ENCODE data around the gene GPR3.

Gene GPR3

DNA sequence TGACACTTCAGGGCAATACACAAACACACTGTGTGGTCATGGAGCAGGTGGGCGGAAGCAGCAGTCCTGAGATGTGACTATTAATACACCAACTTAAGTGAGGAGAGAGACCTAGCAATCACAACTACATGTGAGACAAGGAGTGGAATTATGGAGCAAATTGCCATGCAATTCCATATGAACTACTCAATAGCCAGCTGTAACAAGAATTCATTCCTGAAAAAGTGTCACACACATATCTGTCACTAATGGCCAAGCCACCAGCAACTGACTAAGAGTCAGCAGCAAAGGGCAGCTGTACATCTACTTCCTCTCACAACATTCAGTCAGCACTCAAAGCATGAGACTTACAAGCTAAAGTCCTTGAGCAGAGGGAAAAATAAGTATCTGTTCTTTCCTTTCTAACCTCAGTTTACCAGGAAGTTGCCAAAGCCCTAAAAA lies 46.2 kb downstream of the GPR3 start:
- no peak for TF ChIP-seq Cebpa-rat (IDR thresholded peaks at IDR 0.05)

DNA sequence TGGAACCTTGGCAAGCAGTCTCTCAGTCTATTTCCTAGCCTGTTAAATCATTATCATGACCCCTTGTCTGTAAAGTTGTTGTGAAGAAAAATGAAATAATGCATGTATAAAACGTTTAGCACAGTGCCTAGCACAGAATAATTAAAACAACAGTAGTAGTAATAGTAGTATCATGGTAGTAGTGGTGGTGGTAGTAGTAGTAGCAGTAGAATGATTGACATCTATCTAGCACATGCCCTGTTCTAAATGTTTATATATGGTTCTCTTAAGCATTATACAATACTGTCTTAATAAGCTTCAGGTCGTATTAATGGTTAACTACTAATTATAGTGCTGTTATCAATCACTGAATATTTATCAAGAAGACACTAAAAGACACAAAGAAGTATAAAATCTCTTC lies 46.7 kb downstream of the GPR3 start:
- Histone ChIP-seq H3K27ac (peak overlapping the region in 7 of 11 experiments; percentile 11 to 98 (median 95); a peak in 14 of 22 replicates), H3K36me3 (peaks cover 18 to 66% (median 39%) of the 10 kb centered on the region in 11 experiments), H4K20me1 (peaks cover 17 to 94% (median 44%) of the 10 kb centered on the region in 11 experiments; a peak in 19 of 22 replicates), H3K27me3 (no peaks in the 10 kb centered on the region), H3K9me3 (replicated peaks in 1 of 11) (peaks cover 0 to 11% (median 0%) of the 10 kb centered on the region in 11 experiments; a peak in 3 of 22 replicates), H3K4me1 (peaks cover 64 to 88% (median 69%) of the 10 kb centered on the region in 10 experiments), H3K9ac (peak overlapping the region in 4 of 11 experiments; percentile 39 to 83 (median 52); a peak in 7 of 22 replicates), H3K4me3 (0 out of 20 replicates have a peak overlapping the region, but pooled peaks of 1 of the 10 experiments have one; percentile 3), H3K4me2 (peak overlapping the region; percentile 41 to 99 (median 87))
- TF ChIP-seq Cebpa-rat (IDR thresholded peaks at IDR 0.05), result no peak

More for the DNA sequence above, 46.2 kb downstream of the GPR3 start:
- Histone ChIP-seq H3K27ac (peak overlapping the region in 9 of 11 experiments; percentile 5 to 98 (median 94); a peak in 15 of 22 replicates), H3K4me2 (peak overlapping the region; percentile 41 to 99 (median 87)), H3K9ac (peak overlapping the region in 4 of 11 experiments; percentile 39 to 83 (median 52); a peak in 7 of 22 replicates), H3K27me3 (no peaks in the 10 kb centered on the region), H4K20me1 (peaks cover 13 to 94% (median 39%) of the 10 kb centered on the region in 11 experiments; a peak in 19 of 22 replicates), H3K4me3 (peak overlapping the region in 2 of 10 experiments; percentile 3 to 20; a peak in 1 of 20 replicates), H3K4me1 (peaks cover 69 to 90% (median 74%) of the 10 kb centered on the region in 10 experiments), H3K9me3 (replicated peaks in 1 of 11) (peaks cover 0 to 11% (median 0%) of the 10 kb centered on the region in 11 experiments; a peak in 3 of 22 replicates), H3K36me3 (peaks cover 15 to 66% (median 36%) of the 10 kb centered on the region in 11 experiments)

DNA sequence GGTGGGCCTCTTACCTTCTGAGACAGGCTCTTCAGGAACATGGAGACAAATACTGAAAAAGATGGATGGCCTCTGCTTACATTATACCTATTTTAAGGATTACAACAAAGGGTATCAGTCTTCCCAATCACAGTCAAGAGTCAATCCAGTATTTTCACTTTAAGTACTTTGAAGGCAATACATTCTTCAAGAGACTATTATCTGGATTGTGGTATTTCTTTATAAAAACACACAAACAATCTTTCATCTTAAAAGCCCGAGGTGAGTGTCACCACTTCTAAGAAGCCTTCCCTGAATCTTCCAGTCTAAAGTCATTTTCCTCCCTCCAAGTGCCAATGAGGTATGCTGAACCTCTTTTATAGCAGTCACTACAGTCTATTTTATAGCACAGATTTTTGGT lies 52.2 kb downstream of the GPR3 start:
- no peak overlapping the region for H3K4me2 ChIP-seq
- H3K27me3 ChIP-seq, result no peaks in the 10 kb centered on the region
- peaks cover 0 to 6% (median 0%) of the 10 kb centered on the region in 11 experiments; a peak in 2 of 22 replicates for H3K9me3 ChIP-seq (replicated peaks in 1 of 11)
- H3K36me3 ChIP-seq, result peaks cover 49 to 87% (median 63%) of the 10 kb centered on the region in 11 experiments
- H3K4me3 ChIP-seq, result no peak overlapping the region
- peaks cover 18 to 76% (median 25%) of the 10 kb centered on the region in 10 experiments for H3K4me1 ChIP-seq
- TF ChIP-seq Cebpa-rat (IDR thresholded peaks at IDR 0.05), result no peak
- no peak overlapping the region for H3K9ac ChIP-seq
- peak overlapping the region in 2 of 11 experiments; percentile 12 to 14; a peak in 3 of 22 replicates for H3K27ac ChIP-seq
- peaks cover 49 to 98% (median 88%) of the 10 kb centered on the region in 11 experiments; a peak in 21 of 22 replicates for H4K20me1 ChIP-seq
